PC-9 (cell line): Measurements from ENCODE around the gene GAP43. TPM values are rescaled to one million over a fixed set of nuclear protein-coding genes. Genes with fewer than 3 reads are reported as not detected.

Experiments used
- BruUV-seq: library from RNA; stranded (reverse); fragments of 400-500 nt; replicated peaks from 2 replicates; lab custom pipeline; 2021; lab: Mats Ljungman, UMichigan
- CTCF ChIA-PET: fragments of 300-600 bp; sonication (Branson Sonifier 250); formaldehyde crosslinking; loops from one replicate; lab custom pipeline; 2022; ENCODE audit warnings: antibody characterized with exemption; lab: Charles Lee
- POLR2A ChIA-PET: fragments of 300-600 bp; sonication (Branson Sonifier 250); formaldehyde crosslinking; loops from one replicate; lab custom pipeline; 2022; ENCODE audit warnings: antibody characterized with exemption; ENCODE audit not compliant: unreplicated experiment; lab: Charles Lee
- DNase-seq, 2 experiments: peaks; one replicate each; pipeline versions ENCODE4 v3.0.0 to v3.0.0-alpha.2; 2015 to 2022; ENCODE audit warnings: mixed read lengths in 1 of 2
- H2AFZ ChIP-seq: fragments of 200-600 bp; sonication (generic); 2 replicates; pipeline ENCODE4 v1.8.1; 2017; ENCODE audit warnings: antibody characterized with exemption
- H3F3A ChIP-seq: fragments of 200-600 bp; sonication (generic); 2 replicates; pipeline ENCODE4 v1.8.1; 2017; ENCODE audit warnings: antibody characterized with exemption, mild to moderate bottlenecking, low read depth; ENCODE audit not compliant: insufficient read depth
- H3K27ac ChIP-seq: fragments of 200-600 bp; sonication (generic); 2 replicates; pipeline ENCODE4 v1.6.1; 2016; ENCODE audit warnings: mixed run types
- H3K27me3 ChIP-seq: fragments of 200-600 bp; sonication (generic); 2 replicates; pipeline ENCODE4 v1.6.1; 2016; ENCODE audit warnings: low read depth, mixed run types; ENCODE audit not compliant: insufficient read depth
- H3K36me3 ChIP-seq: fragments of 200-600 bp; sonication (generic); 2 replicates; pipeline ENCODE4 v1.6.1; 2016; ENCODE audit warnings: low read depth, mixed run types
- H3K4me1 ChIP-seq: fragments of 200-600 bp; sonication (generic); replicated peaks from 2 replicates; pipeline ENCODE4 v1.6.1; 2016; ENCODE audit warnings: mixed run types; ENCODE audit not compliant: insufficient read depth
- H3K4me2 ChIP-seq: fragments of 200-600 bp; sonication (generic); 2 replicates; pipeline ENCODE4 v1.6.1; 2017; ENCODE audit warnings: mixed run types
- H3K4me3 ChIP-seq: fragments of 200-600 bp; sonication (generic); 2 replicates; pipeline ENCODE4 v1.6.1; 2016; ENCODE audit warnings: mixed run types
- H3K79me2 ChIP-seq: fragments of 200-600 bp; sonication (generic); 2 replicates; pipeline ENCODE4 v1.6.1; 2017; ENCODE audit warnings: low read depth, mixed run types
- H3K9me2 ChIP-seq: fragments of 200-600 bp; sonication (generic); 2 replicates; pipeline ENCODE4 v1.8.1; 2017; ENCODE audit warnings: mild to moderate bottlenecking; ENCODE audit not compliant: insufficient read depth
- H3K9me3 ChIP-seq: fragments of 200-600 bp; sonication (generic); 2 replicates; pipeline ENCODE4 v1.8.1; 2016; ENCODE audit warnings: low read depth; ENCODE audit not compliant: insufficient read depth
- H4K20me1 ChIP-seq: fragments of 200-600 bp; sonication (generic); 2 replicates; pipeline ENCODE4 v1.8.1; 2017; ENCODE audit not compliant: insufficient read depth
- EZH2 ChIP-seq: fragments of 200-600 bp; sonication (generic); IDR thresholded peaks from 2 replicates; pipeline ENCODE4 v1.8.0; 2017; ENCODE audit warnings: antibody characterized with exemption, low read depth
- intact Hi-C: fragments of 100-400 bp; cut with micrococcal nuclease; formaldehyde crosslinking; loops from one replicate; pipeline ENCODE4 v1.10.0; 2022; ENCODE audit not compliant: unreplicated experiment
- total RNA-seq: library from RNA; stranded (reverse); gene quantifications from 2 replicates; pipeline ENCODE4 v1.2.3, GENCODE V29; 2021
- TF ChIP-seq, protein P1 (sequence below): fragments of 200-600 bp; sonication (generic); conservative IDR thresholded peaks from 2 replicates; pipeline ENCODE4 v1.6.1; 2017; ENCODE audit warnings: mixed run types, antibody characterized with exemption, mild to moderate bottlenecking, moderate library complexity

GAP43 gene
- total RNA-seq, 1 experiment from 2014 or later: not detected

DNA sequence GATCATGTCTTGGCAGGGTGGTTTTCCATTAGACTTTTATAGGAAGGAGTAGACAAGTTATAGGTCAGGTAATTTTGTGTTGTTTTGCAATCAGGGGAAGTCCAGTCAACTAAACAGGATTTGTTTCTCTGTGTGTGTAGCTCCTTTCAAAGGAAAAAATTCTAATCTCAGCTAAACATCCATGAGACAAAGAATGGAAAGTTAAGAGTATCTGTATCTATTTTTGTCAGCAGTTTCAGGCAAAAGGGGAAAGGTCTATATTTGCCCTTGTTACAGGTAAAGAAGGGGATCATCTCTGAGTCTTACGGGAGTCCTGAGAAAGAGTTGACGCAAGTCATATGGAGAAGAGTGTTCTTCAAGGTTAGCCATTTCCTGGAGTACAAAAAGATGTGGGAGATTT lies 79.3 kb downstream of the GAP43 start:
- ChIA-PET CTCF (no interaction called here), POLR2A (interaction anchor here (0.6 kb wide), 1 partner anchor 1356 kb away, joined by 7 read pairs; no protein-coding TSS in a partner anchor)
- no TSS peak for BruUV-seq
- no peaks in the 10 kb centered on the region; the same call in 1 of the 2 replicates for H3K9me3 ChIP-seq
- H3K36me3 ChIP-seq: no peaks in the 10 kb centered on the region
- H2AFZ ChIP-seq: no peak overlapping the region
- H3K4me2 ChIP-seq: no peak overlapping the region
- no peaks in the 10 kb centered on the region for H3F3A ChIP-seq
- no peak overlapping the region for H3K27ac ChIP-seq
- H3K27me3 ChIP-seq: no peaks in the 10 kb centered on the region
- intact Hi-C loops: no loop called here
- H3K9me2 ChIP-seq: no peaks in the 10 kb centered on the region
- no peak overlapping the region for H3K4me3 ChIP-seq
- TF ChIP-seq, protein P1, sequence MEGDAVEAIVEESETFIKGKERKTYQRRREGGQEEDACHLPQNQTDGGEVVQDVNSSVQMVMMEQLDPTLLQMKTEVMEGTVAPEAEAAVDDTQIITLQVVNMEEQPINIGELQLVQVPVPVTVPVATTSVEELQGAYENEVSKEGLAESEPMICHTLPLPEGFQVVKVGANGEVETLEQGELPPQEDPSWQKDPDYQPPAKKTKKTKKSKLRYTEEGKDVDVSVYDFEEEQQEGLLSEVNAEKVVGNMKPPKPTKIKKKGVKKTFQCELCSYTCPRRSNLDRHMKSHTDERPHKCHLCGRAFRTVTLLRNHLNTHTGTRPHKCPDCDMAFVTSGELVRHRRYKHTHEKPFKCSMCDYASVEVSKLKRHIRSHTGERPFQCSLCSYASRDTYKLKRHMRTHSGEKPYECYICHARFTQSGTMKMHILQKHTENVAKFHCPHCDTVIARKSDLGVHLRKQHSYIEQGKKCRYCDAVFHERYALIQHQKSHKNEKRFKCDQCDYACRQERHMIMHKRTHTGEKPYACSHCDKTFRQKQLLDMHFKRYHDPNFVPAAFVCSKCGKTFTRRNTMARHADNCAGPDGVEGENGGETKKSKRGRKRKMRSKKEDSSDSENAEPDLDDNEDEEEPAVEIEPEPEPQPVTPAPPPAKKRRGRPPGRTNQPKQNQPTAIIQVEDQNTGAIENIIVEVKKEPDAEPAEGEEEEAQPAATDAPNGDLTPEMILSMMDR: no peak
- no peak for TF ChIP-seq EZH2
- DNase-seq: no peak
- H3K4me1 ChIP-seq: no peaks in the 10 kb centered on the region
- H3K79me2 ChIP-seq: no peaks in the 10 kb centered on the region
- no peaks in the 10 kb centered on the region for H4K20me1 ChIP-seq

- Histone ChIP-seq H3F3A (no peaks in the 10 kb centered on the region), H2AFZ (no peak overlapping the region), H3K4me2 (no peak overlapping the region), H4K20me1 (no peaks in the 10 kb centered on the region), H3K27me3 (no peaks in the 10 kb centered on the region), H3K9me2 (no peaks in the 10 kb centered on the region), H3K27ac (no peak overlapping the region), H3K36me3 (no peaks in the 10 kb centered on the region), H3K4me1 (no peaks in the 10 kb centered on the region), H3K9me3 (no peaks in the 10 kb centered on the region; the same call in 1 of the 2 replicates), H3K4me3 (no peak overlapping the region), H3K79me2 (no peaks in the 10 kb centered on the region)
- DNase-seq: no peak
- no TSS peak for BruUV-seq
- ChIA-PET POLR2A (no interaction called here), CTCF (no interaction called here)
- intact Hi-C loops: no loop called here
- TF ChIP-seq, protein P1: no peak
- TF ChIP-seq EZH2: no peak
These were observed 81.5 kb downstream of the GAP43 start for GRCh38 chr3:115704661-115705338.

DNA sequence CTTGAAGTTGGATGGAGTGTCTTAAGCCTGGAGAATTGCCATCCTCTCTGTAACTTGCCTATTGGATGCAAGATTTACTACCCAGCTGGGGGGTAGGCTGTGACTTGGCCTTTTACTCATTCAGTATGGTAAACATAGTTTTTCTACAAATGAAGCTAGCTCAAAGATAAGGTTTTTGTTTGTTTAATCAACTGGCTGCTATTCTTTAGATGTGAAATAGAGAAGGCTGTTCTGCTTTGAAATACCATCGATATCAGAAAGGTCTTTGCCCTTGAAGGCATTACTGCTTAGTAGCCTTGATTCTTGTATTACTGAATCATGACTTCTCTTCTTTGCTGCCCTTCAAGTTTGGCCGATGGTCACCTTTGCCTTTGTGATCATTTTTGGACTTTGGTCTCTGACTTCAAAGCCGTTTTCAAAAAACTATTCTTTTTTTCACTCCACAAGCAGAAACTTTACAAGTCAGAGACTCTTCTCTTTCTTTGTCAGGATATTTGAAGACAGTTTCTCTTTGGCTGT lies 83.1 kb downstream of the GAP43 start:
- POLR2A ChIA-PET: no interaction called here
- Histone ChIP-seq H3K27ac (no peak overlapping the region), H2AFZ (no peak overlapping the region), H3K9me3 (no peaks in the 10 kb centered on the region; the same call in 1 of the 2 replicates), H3K9me2 (no peaks in the 10 kb centered on the region), H3K79me2 (no peaks in the 10 kb centered on the region), H3K4me1 (no peaks in the 10 kb centered on the region), H3K36me3 (no peaks in the 10 kb centered on the region), H3K4me2 (no peak overlapping the region), H3K4me3 (no peak overlapping the region), H3F3A (no peaks in the 10 kb centered on the region), H4K20me1 (no peaks in the 10 kb centered on the region), H3K27me3 (no peaks in the 10 kb centered on the region)
- no peak for DNase-seq
- CTCF ChIA-PET: no interaction called here
- no peak for TF ChIP-seq EZH2
- TF ChIP-seq, protein P1: no peak
- intact Hi-C loops: no loop called here
- no TSS peak for BruUV-seq
